OCI-LY1 (cell line): ENCODE data around the gene VEGFA.

Source experiments
- H2AFZ ChIP-seq: fragments of 200-600 bp; sonication (generic), shearing (Covaris generic); 2 replicates; pipeline ENCODE4 v1.6.0; 2014; ENCODE audit warnings: antibody characterized with exemption, mild to moderate bottlenecking, low read length
- H3F3A ChIP-seq: fragments of 200-600 bp; sonication (generic), shearing (Covaris generic); 2 replicates; pipeline ENCODE4 v1.6.0; 2014; ENCODE audit warnings: mild to moderate bottlenecking, antibody characterized with exemption, low read length, moderate library complexity; ENCODE audit not compliant: insufficient read depth
- H3K27ac ChIP-seq: fragments of 200-600 bp; sonication (generic); 2 replicates; pipeline ENCODE4 v1.5.1; 2014; ENCODE audit warnings: low read length, mixed run types, mild to moderate bottlenecking, low read depth; ENCODE audit not compliant: poor library complexity, severe bottlenecking
- H3K27me3 ChIP-seq: fragments of 200-600 bp; sonication (generic); 2 replicates; pipeline ENCODE4 v1.6.0; 2014; ENCODE audit warnings: antibody characterized with exemption, mild to moderate bottlenecking, low read length, moderate library complexity; ENCODE audit not compliant: insufficient read depth
- H3K36me3 ChIP-seq: fragments of 200-600 bp; sonication (generic); 2 replicates; pipeline ENCODE4 v1.6.1; 2014; ENCODE audit warnings: mild to moderate bottlenecking, antibody characterized with exemption, low read length, moderate library complexity, mixed read lengths; ENCODE audit not compliant: insufficient read depth
- H3K4me1 ChIP-seq: fragments of 200-600 bp; sonication (generic); 2 replicates; pipeline ENCODE4 v1.5.1; 2014; ENCODE audit warnings: mild to moderate bottlenecking, low read length, moderate library complexity; ENCODE audit not compliant: insufficient read depth, severe bottlenecking
- H3K4me2 ChIP-seq: fragments of 200-600 bp; sonication (generic), shearing (Covaris generic); 2 replicates; pipeline ENCODE4 v1.6.1; 2014; ENCODE audit warnings: low read length
- H3K4me3 ChIP-seq: fragments of 200-600 bp; sonication (generic); 2 replicates; pipeline ENCODE4 v1.5.1; 2014; ENCODE audit warnings: low read length, low read depth, mild to moderate bottlenecking, mixed read lengths; ENCODE audit not compliant: poor library complexity, severe bottlenecking
- H3K79me2 ChIP-seq: fragments of 200-600 bp; shearing (Covaris generic); 2 replicates; pipeline ENCODE4 v1.6.1; 2016; ENCODE audit warnings: mixed run types, low read length, mixed read lengths; ENCODE audit not compliant: insufficient read depth
- H3K9ac ChIP-seq: fragments of 200-600 bp; sonication (generic), shearing (Covaris generic); 2 replicates; pipeline ENCODE4 v1.6.1; 2014; ENCODE audit warnings: mild to moderate bottlenecking, low read length, mixed read lengths
- H3K9me2 ChIP-seq: fragments of 200-600 bp; sonication (generic), shearing (Covaris generic); 2 replicates; pipeline ENCODE4 v1.6.1; 2014; ENCODE audit warnings: low read depth, mild to moderate bottlenecking, low read length, mixed read lengths
- H3K9me3 ChIP-seq: fragments of 200-600 bp; shearing (Covaris generic); 2 replicates; pipeline ENCODE4 v1.6.1; 2014; ENCODE audit warnings: low read length, mixed read lengths
- H4K20me1 ChIP-seq: fragments of 200-600 bp; sonication (generic), shearing (Covaris generic); 2 replicates; pipeline ENCODE4 v1.6.0; 2016; ENCODE audit warnings: mild to moderate bottlenecking, low read length; ENCODE audit not compliant: insufficient read depth
- CTCF ChIP-seq: fragments of 200-600 bp; sonication (generic), shearing (Covaris generic); IDR thresholded peaks from 2 replicates; pipeline ENCODE4 v1.5.1; 2017; ENCODE audit warnings: mild to moderate bottlenecking, antibody characterized with exemption, low read length, moderate library complexity, mixed read lengths
- EZH2 ChIP-seq: fragments of 200-600 bp; sonication (generic), shearing (Covaris generic); IDR thresholded peaks from 2 replicates; pipeline ENCODE4 v1.8.0; 2017; ENCODE audit warnings: borderline replicate concordance, mixed run types, mild to moderate bottlenecking, antibody characterized with exemption, low read length, moderate library complexity, mixed read lengths

Gene VEGFA

GRCh38 chr6:43776799-43777776 lies 7.1 kb downstream of the VEGFA start:
- Histone ChIP-seq H4K20me1 (no peaks in the 10 kb centered on the region), H3K9me3 (no peaks in the 10 kb centered on the region), H3K27ac (no peak overlapping the region), H2AFZ (no peak overlapping the region), H3K9ac (no peak overlapping the region), H3K9me2 (no peaks in the 10 kb centered on the region), H3K4me2 (no peak overlapping the region), H3K36me3 (peaks cover 55% of the 10 kb centered on the region), H3K79me2 (no peaks in the 10 kb centered on the region), H3K4me3 (no peak overlapping the region), H3K4me1 (peaks cover 31% of the 10 kb centered on the region), H3F3A (no peaks in the 10 kb centered on the region), H3K27me3 (no peaks in the 10 kb centered on the region)
- TF ChIP-seq CTCF = no peak

GRCh38 chr6:43778131-43778855 lies 8.3 kb downstream of the VEGFA start:
- Histone ChIP-seq H2AFZ (no peak overlapping the region), H3K9me2 (no peaks in the 10 kb centered on the region), H3K79me2 (no peaks in the 10 kb centered on the region), H3K4me1 (peaks cover 19% of the 10 kb centered on the region), H3F3A (no peaks in the 10 kb centered on the region), H3K4me3 (no peak overlapping the region), H3K9ac (no peak overlapping the region), H4K20me1 (no peaks in the 10 kb centered on the region), H3K4me2 (no peak overlapping the region), H3K27ac (no peak overlapping the region), H3K36me3 (peaks cover 64% of the 10 kb centered on the region), H3K9me3 (no peaks in the 10 kb centered on the region), H3K27me3 (no peaks in the 10 kb centered on the region)
- TF ChIP-seq CTCF = no peak
- TF ChIP-seq EZH2 = no peak

GRCh38 chr6:43778976-43779851 lies 9.2 kb downstream of the VEGFA start:
- peaks cover 11% of the 10 kb centered on the region for H3K4me1 ChIP-seq
- H3K27ac ChIP-seq = no peak overlapping the region
- H3K79me2 ChIP-seq = no peaks in the 10 kb centered on the region
- no peaks in the 10 kb centered on the region for H3K9me2 ChIP-seq
- peaks cover 73% of the 10 kb centered on the region for H3K36me3 ChIP-seq
- no peaks in the 10 kb centered on the region for H3F3A ChIP-seq
- H3K27me3 ChIP-seq = no peaks in the 10 kb centered on the region
- H2AFZ ChIP-seq = no peak overlapping the region
- no peak overlapping the region for H3K4me2 ChIP-seq
- no peaks in the 10 kb centered on the region for H3K9me3 ChIP-seq
- H3K9ac ChIP-seq = no peak overlapping the region
- H3K4me3 ChIP-seq = no peak overlapping the region
- TF ChIP-seq EZH2 (no peak), CTCF (no peak)
- no peaks in the 10 kb centered on the region for H4K20me1 ChIP-seq
